Measurements from ENCODE around the gene LINS1.

DNA sequence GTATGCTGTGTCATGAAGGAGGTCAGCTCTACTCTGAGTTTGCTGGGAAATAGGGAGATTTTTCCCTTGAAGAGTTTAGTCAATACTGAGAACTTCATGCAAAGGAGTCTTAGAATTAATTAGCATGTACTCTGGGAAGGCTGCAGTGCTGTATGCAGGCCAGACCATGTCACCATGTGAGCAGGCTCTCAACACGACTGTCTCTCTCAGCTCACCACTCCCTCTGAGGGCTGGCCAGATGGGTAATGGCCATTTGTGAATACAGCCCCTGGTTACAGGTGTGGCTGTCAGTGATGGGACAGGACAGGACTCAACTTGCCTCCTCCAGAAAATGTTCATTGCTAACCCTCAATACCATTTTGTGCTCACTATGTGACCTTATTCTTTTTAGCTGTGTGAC, 68.1 kb downstream of the LINS1 start:
- TF ChIP-seq, protein P1, sequence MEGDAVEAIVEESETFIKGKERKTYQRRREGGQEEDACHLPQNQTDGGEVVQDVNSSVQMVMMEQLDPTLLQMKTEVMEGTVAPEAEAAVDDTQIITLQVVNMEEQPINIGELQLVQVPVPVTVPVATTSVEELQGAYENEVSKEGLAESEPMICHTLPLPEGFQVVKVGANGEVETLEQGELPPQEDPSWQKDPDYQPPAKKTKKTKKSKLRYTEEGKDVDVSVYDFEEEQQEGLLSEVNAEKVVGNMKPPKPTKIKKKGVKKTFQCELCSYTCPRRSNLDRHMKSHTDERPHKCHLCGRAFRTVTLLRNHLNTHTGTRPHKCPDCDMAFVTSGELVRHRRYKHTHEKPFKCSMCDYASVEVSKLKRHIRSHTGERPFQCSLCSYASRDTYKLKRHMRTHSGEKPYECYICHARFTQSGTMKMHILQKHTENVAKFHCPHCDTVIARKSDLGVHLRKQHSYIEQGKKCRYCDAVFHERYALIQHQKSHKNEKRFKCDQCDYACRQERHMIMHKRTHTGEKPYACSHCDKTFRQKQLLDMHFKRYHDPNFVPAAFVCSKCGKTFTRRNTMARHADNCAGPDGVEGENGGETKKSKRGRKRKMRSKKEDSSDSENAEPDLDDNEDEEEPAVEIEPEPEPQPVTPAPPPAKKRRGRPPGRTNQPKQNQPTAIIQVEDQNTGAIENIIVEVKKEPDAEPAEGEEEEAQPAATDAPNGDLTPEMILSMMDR (IDR thresholded peaks at IDR 0.05), result no peak
- no peak for TF ChIP-seq RAD21 (conservative IDR thresholded peaks at IDR 0.05 in 1 of 2, IDR thresholded peaks at IDR 0.05 in 1 of 2)
- TF ChIP-seq HEYL (CRISPR knock-in tag; IDR thresholded peaks at IDR 0.05), result no peak
- TF ChIP-seq, protein P2, sequence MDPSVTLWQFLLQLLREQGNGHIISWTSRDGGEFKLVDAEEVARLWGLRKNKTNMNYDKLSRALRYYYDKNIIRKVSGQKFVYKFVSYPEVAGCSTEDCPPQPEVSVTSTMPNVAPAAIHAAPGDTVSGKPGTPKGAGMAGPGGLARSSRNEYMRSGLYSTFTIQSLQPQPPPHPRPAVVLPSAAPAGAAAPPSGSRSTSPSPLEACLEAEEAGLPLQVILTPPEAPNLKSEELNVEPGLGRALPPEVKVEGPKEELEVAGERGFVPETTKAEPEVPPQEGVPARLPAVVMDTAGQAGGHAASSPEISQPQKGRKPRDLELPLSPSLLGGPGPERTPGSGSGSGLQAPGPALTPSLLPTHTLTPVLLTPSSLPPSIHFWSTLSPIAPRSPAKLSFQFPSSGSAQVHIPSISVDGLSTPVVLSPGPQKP (IDR thresholded peaks at IDR 0.05; ENCODE audit: low read depth, low read length), result no peak
- TF ChIP-seq, protein P3, sequence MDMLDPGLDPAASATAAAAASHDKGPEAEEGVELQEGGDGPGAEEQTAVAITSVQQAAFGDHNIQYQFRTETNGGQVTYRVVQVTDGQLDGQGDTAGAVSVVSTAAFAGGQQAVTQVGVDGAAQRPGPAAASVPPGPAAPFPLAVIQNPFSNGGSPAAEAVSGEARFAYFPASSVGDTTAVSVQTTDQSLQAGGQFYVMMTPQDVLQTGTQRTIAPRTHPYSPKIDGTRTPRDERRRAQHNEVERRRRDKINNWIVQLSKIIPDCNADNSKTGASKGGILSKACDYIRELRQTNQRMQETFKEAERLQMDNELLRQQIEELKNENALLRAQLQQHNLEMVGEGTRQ (IDR thresholded peaks at IDR 0.05), result no peak
- no peak for TF ChIP-seq JUNB (IDR thresholded peaks at IDR 0.05)
- no peak for TF ChIP-seq POLR2A (IDR thresholded peaks at IDR 0.05; ENCODE audit: low read length)
- no peak for TF ChIP-seq POLR2AphosphoS2 (conservative IDR thresholded peaks at IDR 0.05; ENCODE audit: low read length)
- TF ChIP-seq, protein P4, sequence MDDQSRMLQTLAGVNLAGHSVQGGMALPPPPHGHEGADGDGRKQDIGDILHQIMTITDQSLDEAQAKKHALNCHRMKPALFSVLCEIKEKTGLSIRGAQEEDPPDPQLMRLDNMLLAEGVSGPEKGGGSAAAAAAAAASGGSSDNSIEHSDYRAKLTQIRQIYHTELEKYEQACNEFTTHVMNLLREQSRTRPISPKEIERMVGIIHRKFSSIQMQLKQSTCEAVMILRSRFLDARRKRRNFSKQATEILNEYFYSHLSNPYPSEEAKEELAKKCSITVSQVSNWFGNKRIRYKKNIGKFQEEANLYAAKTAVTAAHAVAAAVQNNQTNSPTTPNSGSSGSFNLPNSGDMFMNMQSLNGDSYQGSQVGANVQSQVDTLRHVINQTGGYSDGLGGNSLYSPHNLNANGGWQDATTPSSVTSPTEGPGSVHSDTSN (IDR thresholded peaks at IDR 0.05), result no peak
- TF ChIP-seq ZNF302 (CRISPR knock-in tag; IDR thresholded peaks at IDR 0.05), result no peak
